GM18511 (cell line): Measurements from ENCODE around the gene FTCD.
"Not testable (repeated sequence)": the region's sequence is repeated elsewhere in the genome, so short reads cannot be mapped to it uniquely, and the experiment has no call there.

Experiments
- ATAC-seq: cut with Tn5 transposase; IDR thresholded peaks from one replicate; pipeline ENCODE4 v1.9.1; 2021; ENCODE audit warnings: mild to moderate bottlenecking, moderate library complexity; ENCODE audit not compliant: unreplicated experiment

Gene FTCD

GRCh38 chr21:46171996-46172862 lies 16.9 kb upstream of the FTCD start:
- no peak for ATAC-seq

GRCh38 chr21:46171585-46171984 lies 16.2 kb upstream of the FTCD start:
- no peak for ATAC-seq

- not testable (repeated sequence) for ATAC-seq
Measured at GRCh38 chr21:46170436-46171193, 15.2 kb upstream of the FTCD start.

GRCh38 chr21:46168659-46169386 lies 13.4 kb upstream of the FTCD start:
- ATAC-seq = no peak

- no peak for ATAC-seq
Measured at GRCh38 chr21:46168238-46168637, 12.9 kb upstream of the FTCD start.

- no peak for ATAC-seq
Measured at GRCh38 chr21:46165098-46165497, 9.7 kb upstream of the FTCD start.

- no peak for ATAC-seq
Measured at GRCh38 chr21:46163380-46163779, 8.0 kb upstream of the FTCD start.

GRCh38 chr21:46161633-46162592 lies 6.5 kb upstream of the FTCD start:
- ATAC-seq = no peak

GRCh38 chr21:46160907-46161632 lies 5.7 kb upstream of the FTCD start:
- no peak for ATAC-seq

GRCh38 chr21:46160657-46160906 lies 5.2 kb upstream of the FTCD start:
- ATAC-seq = no peak

- no peak for ATAC-seq
Measured at GRCh38 chr21:46159841-46160656, 4.7 kb upstream of the FTCD start.

GRCh38 chr21:46159390-46159789 lies 4.0 kb upstream of the FTCD start:
- ATAC-seq = no peak

- ATAC-seq = no peak
Measured at GRCh38 chr21:46158666-46159300, 3.4 kb upstream of the FTCD start.

- ATAC-seq = no peak
Measured at GRCh38 chr21:46157987-46158451, 2.6 kb upstream of the FTCD start.

- ATAC-seq = no peak
Measured at GRCh38 chr21:46157396-46157986, 2.1 kb upstream of the FTCD start.

GRCh38 chr21:46156678-46157077 lies 1.3 kb upstream of the FTCD start:
- no peak for ATAC-seq

GRCh38 chr21:46156378-46156645 lies 933 bp upstream of the FTCD start:
- ATAC-seq = no peak

- ATAC-seq = no peak
Measured at GRCh38 chr21:46154955-46155513, 345 bp downstream of the FTCD start.
